LNCaP clone FGC (cell line): ENCODE data around the gene CFAP54.
A peak's percentile ranks its signal among the peaks of the same experiment; 100 is the strongest.

Experiments
- DNase-seq: peaks from one replicate; pipeline ENCODE4 v3.0.0-alpha.2; 2011; ENCODE audit warnings: low read depth
- H3K4me3 ChIP-seq: 2 replicates; pipeline ENCODE4 v1.5.1; 2011; ENCODE audit warnings: mild to moderate bottlenecking, low read depth, low read length, control low read depth
- CTCF ChIP-seq: IDR thresholded peaks from 2 replicates; pipeline ENCODE4 v1.5.1; 2012; ENCODE audit warnings: mild to moderate bottlenecking; ENCODE audit not compliant: control insufficient read depth, insufficient read depth; ENCODE audit errors: extremely low read depth

CFAP54 gene

GRCh38 chr12:96803969-96804368, 314.6 kb downstream of the CFAP54 start:
- TF ChIP-seq CTCF: no peak
- H3K4me3 ChIP-seq: no peak overlapping the region
- DNase-seq: no peak

- no peak for TF ChIP-seq CTCF
- DNase-seq: peak; percentile 52
- H3K4me3 ChIP-seq: no peak overlapping the region
These were observed 316.9 kb downstream of the CFAP54 start for GRCh38 chr12:96806272-96806671.

GRCh38 chr12:96807741-96808140, 318.4 kb downstream of the CFAP54 start:
- no peak for TF ChIP-seq CTCF
- DNase-seq: no peak
- no peak overlapping the region for H3K4me3 ChIP-seq

GRCh38 chr12:96808587-96808986, 319.2 kb downstream of the CFAP54 start:
- TF ChIP-seq CTCF: no peak
- no peak for DNase-seq
- no peak overlapping the region for H3K4me3 ChIP-seq

- no peak overlapping the region for H3K4me3 ChIP-seq
- no peak for DNase-seq
- no peak for TF ChIP-seq CTCF
These were observed 320.1 kb downstream of the CFAP54 start for GRCh38 chr12:96809522-96809921.

- no peak for TF ChIP-seq CTCF
- H3K4me3 ChIP-seq: no peak overlapping the region
- DNase-seq: peak; percentile 45
These were observed 320.7 kb downstream of the CFAP54 start for GRCh38 chr12:96810057-96810456.

- H3K4me3 ChIP-seq: no peak overlapping the region
- no peak for TF ChIP-seq CTCF
- DNase-seq: no peak
These were observed 321.1 kb downstream of the CFAP54 start for GRCh38 chr12:96810477-96810876.
